Neural cell (in vitro differentiated cells): ENCODE measurements around the gene RMRP. TPM values are rescaled to one million over a fixed set of nuclear protein-coding genes. Genes with fewer than 3 reads are reported as not detected.

Source experiments
- H2AFZ ChIP-seq: fragments of 200-600, 300-800 bp; sonication (generic), shearing (Covaris generic); 2 replicates; pipeline ENCODE4 v1.6.0; 2014; ENCODE audit warnings: low read depth, mild to moderate bottlenecking, antibody characterized with exemption, low read length, moderate library complexity
- H3F3A ChIP-seq: fragments of 200-600 bp; shearing (Covaris generic); 2 replicates; pipeline ENCODE4 v1.6.1; 2016; ENCODE audit warnings: mild to moderate bottlenecking, moderate library complexity, mixed read lengths, antibody characterized with exemption, low read length; ENCODE audit not compliant: insufficient read depth, poor library complexity, severe bottlenecking
- H3K27ac ChIP-seq: fragments of 200-600, 300-800 bp; sonication (generic), shearing (Covaris generic); 2 replicates; pipeline ENCODE4 v1.5.1; 2014; ENCODE audit warnings: mild to moderate bottlenecking, low read length, moderate library complexity
- H3K27me3 ChIP-seq: fragments of 300-800, 200-600 bp; sonication (generic), shearing (Covaris generic); 2 replicates; pipeline ENCODE4 v1.6.0; 2014; ENCODE audit warnings: mild to moderate bottlenecking, low read depth, low read length, moderate library complexity; ENCODE audit not compliant: insufficient read depth
- H3K36me3 ChIP-seq: fragments of 300-800, 200-600 bp; sonication (generic), shearing (Covaris generic); 2 replicates; pipeline ENCODE4 v1.5.1; 2014; ENCODE audit warnings: mild to moderate bottlenecking, antibody characterized with exemption, low read length, moderate library complexity; ENCODE audit not compliant: insufficient read depth
- H3K4me2 ChIP-seq: fragments of 300-800, 200-600 bp; sonication (generic), shearing (Covaris generic); 2 replicates; pipeline ENCODE4 v1.6.0; 2014; ENCODE audit warnings: mild to moderate bottlenecking, low read length
- H3K4me3 ChIP-seq: fragments of 300-800, 200-600 bp; sonication (generic), shearing (Covaris generic); 2 replicates; pipeline ENCODE4 v1.5.1; 2014; ENCODE audit warnings: mild to moderate bottlenecking, low read length, moderate library complexity
- H3K79me2 ChIP-seq: fragments of 200-600 bp; shearing (Covaris generic); replicated peaks from 2 replicates; pipeline ENCODE4 v1.6.0; 2014; ENCODE audit warnings: mild to moderate bottlenecking, low read length, moderate library complexity; ENCODE audit not compliant: insufficient read depth
- H3K9ac ChIP-seq: fragments of 300-800, 200-600 bp; sonication (generic), shearing (Covaris generic); 2 replicates; pipeline ENCODE4 v1.6.1; 2016; ENCODE audit warnings: mild to moderate bottlenecking, low read length, mixed read lengths
- H3K9me2 ChIP-seq: fragments of 200-600 bp; shearing (Covaris generic); 2 replicates; pipeline ENCODE4 v1.6.1; 2016; ENCODE audit warnings: mild to moderate bottlenecking, low read length, mixed read lengths; ENCODE audit not compliant: insufficient read depth
- H3K9me3 ChIP-seq: fragments of 200-600, 300-800 bp; sonication (generic), shearing (Covaris generic); 2 replicates; pipeline ENCODE4 v1.6.1; 2016; ENCODE audit warnings: mild to moderate bottlenecking, mixed run types, low read length, moderate library complexity, mixed read lengths
- H4K20me1 ChIP-seq: fragments of 200-600 bp; shearing (Covaris generic); 2 replicates; pipeline ENCODE4 v1.6.1; 2016; ENCODE audit warnings: mild to moderate bottlenecking, mixed run types; ENCODE audit not compliant: insufficient read depth
- EP300 ChIP-seq: fragments of 450-650 bp; conservative IDR thresholded peaks from 2 replicates; pipeline ENCODE4 v1.6.1; 2014; ENCODE audit warnings: antibody characterized with exemption, mild to moderate bottlenecking, moderate library complexity; ENCODE audit not compliant: poor library complexity, severe bottlenecking
- EZH2 ChIP-seq: fragments of 200-600, 300-800 bp; shearing (Covaris generic), sonication (generic); IDR thresholded peaks from 2 replicates; pipeline ENCODE4 v1.6.1; 2014; ENCODE audit warnings: antibody characterized with exemption, low read length, borderline replicate concordance, mild to moderate bottlenecking; ENCODE audit not compliant: insufficient read depth, poor library complexity, severe bottlenecking
- MXI1 ChIP-seq: fragments of 450-650 bp; conservative IDR thresholded peaks from 2 replicates; pipeline ENCODE4 v1.6.1; 2014; ENCODE audit warnings: antibody characterized with exemption, mild to moderate bottlenecking; ENCODE audit not compliant: poor library complexity, severe bottlenecking
- POLR2AphosphoS5 ChIP-seq: IDR thresholded peaks from 2 replicates; pipeline ENCODE4 v1.6.1; 2012
- RAD21 ChIP-seq: fragments of 450-650 bp; conservative IDR thresholded peaks from 2 replicates; pipeline ENCODE4 v1.6.1; 2014; ENCODE audit warnings: antibody characterized with exemption, mild to moderate bottlenecking, moderate library complexity
- SMC3 ChIP-seq: fragments of 450-650 bp; conservative IDR thresholded peaks from 2 replicates; pipeline ENCODE4 v1.6.1; 2014; ENCODE audit warnings: antibody characterized with exemption, mild to moderate bottlenecking, moderate library complexity; ENCODE audit not compliant: poor library complexity
- TAF1 ChIP-seq: IDR thresholded peaks from 2 replicates; pipeline ENCODE4 v1.6.1; 2012; ENCODE audit warnings: low read depth
- polyA plus RNA-seq: library from polyadenylated mRNA; depleted of rRNA; stranded (reverse); fragments of >200 nt; gene quantifications from 2 replicates; pipeline ENCODE4 v1.2.3, GENCODE V29; 2014
- TF ChIP-seq, protein P1 (sequence below): IDR thresholded peaks from 2 replicates; pipeline ENCODE4 v1.6.1; 2012; ENCODE audit warnings: borderline replicate concordance
- TF ChIP-seq, protein P2 (sequence below): fragments of 450-650 bp; IDR thresholded peaks from 2 replicates; pipeline ENCODE4 v1.5.1; 2014; ENCODE audit warnings: antibody characterized with exemption, mild to moderate bottlenecking, moderate library complexity; ENCODE audit not compliant: poor library complexity, severe bottlenecking

RMRP gene
- polyA plus RNA-seq, 1 donor from 2014 or later, result not detected

DNA sequence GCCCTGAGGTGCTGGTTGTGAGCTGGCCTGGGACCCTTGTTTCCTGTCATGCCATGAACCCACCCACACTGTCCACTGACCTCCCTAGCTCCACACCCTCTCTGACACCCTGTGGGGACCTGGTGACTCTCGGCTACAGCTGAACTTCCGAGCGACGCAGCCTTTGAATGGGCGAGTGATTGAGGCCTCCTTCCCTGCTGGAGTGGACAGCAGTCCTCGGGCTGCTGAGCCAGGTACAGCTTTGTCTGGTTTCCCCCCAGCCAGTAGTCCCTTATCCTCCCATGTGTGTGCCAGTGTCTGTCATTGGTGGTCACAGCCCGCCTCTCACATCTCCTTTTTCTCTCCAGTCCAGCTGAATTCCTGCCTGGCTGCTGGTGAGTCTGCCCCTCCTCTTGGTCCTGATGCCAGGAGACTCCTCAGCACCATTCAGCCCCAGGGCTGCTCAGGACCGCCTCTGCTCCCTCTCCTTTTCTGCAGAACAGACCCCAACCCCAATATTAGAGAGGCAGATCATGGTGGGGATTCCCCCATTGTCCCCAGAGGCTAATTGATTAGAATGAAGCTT, 22.0 kb upstream of the RMRP start:
- Histone ChIP-seq H4K20me1 (no peaks in the 10 kb centered on the region), H3K4me2 (no peak overlapping the region), H3K79me2 (no peaks in the 10 kb centered on the region), H3K36me3 (no peaks in the 10 kb centered on the region), H3K9me2 (no peaks in the 10 kb centered on the region), H3K9me3 (no peaks in the 10 kb centered on the region), H3K27ac (no peak overlapping the region), H3F3A (no peaks in the 10 kb centered on the region), H2AFZ (no peak overlapping the region), H3K9ac (no peak overlapping the region), H3K27me3 (no peaks in the 10 kb centered on the region), H3K4me3 (no peak overlapping the region)
- no peak for TF ChIP-seq MXI1
- TF ChIP-seq RAD21, result no peak
- no peak for TF ChIP-seq EZH2
- TF ChIP-seq, protein P1, sequence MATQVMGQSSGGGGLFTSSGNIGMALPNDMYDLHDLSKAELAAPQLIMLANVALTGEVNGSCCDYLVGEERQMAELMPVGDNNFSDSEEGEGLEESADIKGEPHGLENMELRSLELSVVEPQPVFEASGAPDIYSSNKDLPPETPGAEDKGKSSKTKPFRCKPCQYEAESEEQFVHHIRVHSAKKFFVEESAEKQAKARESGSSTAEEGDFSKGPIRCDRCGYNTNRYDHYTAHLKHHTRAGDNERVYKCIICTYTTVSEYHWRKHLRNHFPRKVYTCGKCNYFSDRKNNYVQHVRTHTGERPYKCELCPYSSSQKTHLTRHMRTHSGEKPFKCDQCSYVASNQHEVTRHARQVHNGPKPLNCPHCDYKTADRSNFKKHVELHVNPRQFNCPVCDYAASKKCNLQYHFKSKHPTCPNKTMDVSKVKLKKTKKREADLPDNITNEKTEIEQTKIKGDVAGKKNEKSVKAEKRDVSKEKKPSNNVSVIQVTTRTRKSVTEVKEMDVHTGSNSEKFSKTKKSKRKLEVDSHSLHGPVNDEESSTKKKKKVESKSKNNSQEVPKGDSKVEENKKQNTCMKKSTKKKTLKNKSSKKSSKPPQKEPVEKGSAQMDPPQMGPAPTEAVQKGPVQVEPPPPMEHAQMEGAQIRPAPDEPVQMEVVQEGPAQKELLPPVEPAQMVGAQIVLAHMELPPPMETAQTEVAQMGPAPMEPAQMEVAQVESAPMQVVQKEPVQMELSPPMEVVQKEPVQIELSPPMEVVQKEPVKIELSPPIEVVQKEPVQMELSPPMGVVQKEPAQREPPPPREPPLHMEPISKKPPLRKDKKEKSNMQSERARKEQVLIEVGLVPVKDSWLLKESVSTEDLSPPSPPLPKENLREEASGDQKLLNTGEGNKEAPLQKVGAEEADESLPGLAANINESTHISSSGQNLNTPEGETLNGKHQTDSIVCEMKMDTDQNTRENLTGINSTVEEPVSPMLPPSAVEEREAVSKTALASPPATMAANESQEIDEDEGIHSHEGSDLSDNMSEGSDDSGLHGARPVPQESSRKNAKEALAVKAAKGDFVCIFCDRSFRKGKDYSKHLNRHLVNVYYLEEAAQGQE, result no peak
- TF ChIP-seq POLR2AphosphoS5, result no peak
- TF ChIP-seq, protein P2, sequence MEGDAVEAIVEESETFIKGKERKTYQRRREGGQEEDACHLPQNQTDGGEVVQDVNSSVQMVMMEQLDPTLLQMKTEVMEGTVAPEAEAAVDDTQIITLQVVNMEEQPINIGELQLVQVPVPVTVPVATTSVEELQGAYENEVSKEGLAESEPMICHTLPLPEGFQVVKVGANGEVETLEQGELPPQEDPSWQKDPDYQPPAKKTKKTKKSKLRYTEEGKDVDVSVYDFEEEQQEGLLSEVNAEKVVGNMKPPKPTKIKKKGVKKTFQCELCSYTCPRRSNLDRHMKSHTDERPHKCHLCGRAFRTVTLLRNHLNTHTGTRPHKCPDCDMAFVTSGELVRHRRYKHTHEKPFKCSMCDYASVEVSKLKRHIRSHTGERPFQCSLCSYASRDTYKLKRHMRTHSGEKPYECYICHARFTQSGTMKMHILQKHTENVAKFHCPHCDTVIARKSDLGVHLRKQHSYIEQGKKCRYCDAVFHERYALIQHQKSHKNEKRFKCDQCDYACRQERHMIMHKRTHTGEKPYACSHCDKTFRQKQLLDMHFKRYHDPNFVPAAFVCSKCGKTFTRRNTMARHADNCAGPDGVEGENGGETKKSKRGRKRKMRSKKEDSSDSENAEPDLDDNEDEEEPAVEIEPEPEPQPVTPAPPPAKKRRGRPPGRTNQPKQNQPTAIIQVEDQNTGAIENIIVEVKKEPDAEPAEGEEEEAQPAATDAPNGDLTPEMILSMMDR, result no peak
- TF ChIP-seq TAF1, result no peak
- no peak for TF ChIP-seq SMC3

DNA sequence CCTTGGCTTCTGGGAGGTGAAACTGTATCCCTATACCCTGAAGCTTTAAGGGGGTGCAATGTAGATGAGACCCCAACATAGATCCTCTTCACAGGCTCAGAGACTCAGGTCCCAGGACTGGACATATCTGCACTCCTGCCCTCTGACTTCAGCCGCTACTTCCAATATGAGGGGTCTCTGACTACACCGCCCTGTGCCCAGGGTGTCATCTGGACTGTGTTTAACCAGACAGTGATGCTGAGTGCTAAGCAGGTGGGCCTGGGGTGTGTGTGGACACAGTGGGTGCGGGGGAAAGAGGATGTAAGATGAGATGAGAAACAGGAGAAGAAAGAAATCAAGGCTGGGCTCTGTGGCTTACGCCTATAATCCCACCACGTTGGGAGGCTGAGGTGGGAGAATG, 21.3 kb upstream of the RMRP start:
- Histone ChIP-seq H3K9me3 (no peaks in the 10 kb centered on the region), H3K27me3 (no peaks in the 10 kb centered on the region), H3K9me2 (no peaks in the 10 kb centered on the region), H3K4me3 (no peak overlapping the region), H3K79me2 (no peaks in the 10 kb centered on the region), H3K9ac (no peak overlapping the region), H3K4me2 (no peak overlapping the region), H3K36me3 (no peaks in the 10 kb centered on the region), H3F3A (no peaks in the 10 kb centered on the region), H3K27ac (no peak overlapping the region), H2AFZ (no peak overlapping the region), H4K20me1 (no peaks in the 10 kb centered on the region)
- TF ChIP-seq TAF1 (no peak), MXI1 (no peak), SMC3 (no peak), EZH2 (no peak), RAD21 (no peak), EP300 (no peak), POLR2AphosphoS5 (no peak)
- TF ChIP-seq, protein P1, result no peak
- TF ChIP-seq, protein P2, result no peak
